Smooth muscle cell (in vitro differentiated cells): Measurements from ENCODE around the gene P4HB. TPM values are rescaled to one million over a fixed set of nuclear protein-coding genes. Genes with fewer than 3 reads are reported as not detected.

Source experiments
- DNase-seq: peaks from one replicate; lab custom pipeline; 2025; ENCODE audit not compliant: unreplicated experiment; lab: John Stamatoyannopoulos, UW
- H2AFZ ChIP-seq: fragments of 200-600 bp; sonication (generic); 2 replicates; pipeline ENCODE4 v1.6.0; 2016; ENCODE audit warnings: antibody characterized with exemption, low read depth, mild to moderate bottlenecking
- H3F3A ChIP-seq: fragments of 200-600 bp; sonication (generic); 2 replicates; pipeline ENCODE4 v1.6.0; 2017; ENCODE audit warnings: antibody characterized with exemption, low read depth
- H3K27ac ChIP-seq: fragments of 200-600 bp; sonication (generic); 2 replicates; pipeline ENCODE4 v1.5.1; 2016; ENCODE audit warnings: low read depth, mild to moderate bottlenecking
- H3K27me3 ChIP-seq: fragments of 200-600 bp; sonication (generic); 2 replicates; pipeline ENCODE4 v1.6.1; 2016; ENCODE audit warnings: low read depth, mild to moderate bottlenecking
- H3K36me3 ChIP-seq: fragments of 200-600 bp; sonication (generic); 2 replicates; pipeline ENCODE4 v1.5.1; 2016; ENCODE audit warnings: low read depth
- H3K4me1 ChIP-seq: fragments of 200-600 bp; sonication (generic); 2 replicates; pipeline ENCODE4 v1.5.1; 2016; ENCODE audit warnings: low read depth
- H3K4me2 ChIP-seq: fragments of 200-600 bp; sonication (generic); 2 replicates; pipeline ENCODE4 v1.6.0; 2016; ENCODE audit warnings: mild to moderate bottlenecking
- H3K4me3 ChIP-seq: fragments of 200-600 bp; sonication (generic); 2 replicates; pipeline ENCODE4 v1.5.1; 2016; ENCODE audit warnings: mild to moderate bottlenecking
- H3K79me2 ChIP-seq: fragments of 200-600 bp; sonication (generic); 2 replicates; pipeline ENCODE4 v1.6.0; 2016; ENCODE audit warnings: low read depth, mild to moderate bottlenecking
- H3K9ac ChIP-seq: fragments of 200-600 bp; sonication (generic); 2 replicates; pipeline ENCODE4 v1.6.0; 2016; ENCODE audit warnings: low read depth
- H3K9me3 ChIP-seq: fragments of 200-600 bp; sonication (generic); replicated peaks from 2 replicates; pipeline ENCODE4 v1.5.1; 2016; ENCODE audit warnings: low read depth
- H4K20me1 ChIP-seq: fragments of 200-600 bp; sonication (generic); 2 replicates; pipeline ENCODE4 v1.6.0; 2016; ENCODE audit warnings: low read depth
- CTCF ChIP-seq: fragments of 200-600 bp; sonication (generic); IDR thresholded peaks from 2 replicates; pipeline ENCODE4 v1.5.1; 2017; ENCODE audit warnings: borderline replicate concordance, mild to moderate bottlenecking, antibody characterized with exemption; ENCODE audit not compliant: insufficient read depth, poor library complexity, severe bottlenecking
- whole genome bisulfite sequencing: methylation state at CpG from one replicate; pipeline ENCODE4 v1.1.7; 2016; ENCODE audit warnings: low lambda C conversion rate; 5-methylcytosine and 5-hydroxymethylcytosine counted together
- polyA plus RNA-seq: library from polyadenylated mRNA; unstranded; fragments of >200 nt; fragmentation: Nextera tagmentation; extraction: Ambion mirVana; gene quantifications from 2 replicates; pipeline ENCODE4 v1.2.1, GENCODE V29; 2016
- total RNA-seq: library from RNA; depleted of rRNA; stranded (reverse); fragments of >200 nt; gene quantifications from 2 replicates; pipeline ENCODE4 v1.2.3, GENCODE V29; 2014

The P4HB gene
- total and polyA plus RNA-seq, 2 experiments from 2014 or later, result 1,526 to 1,593 TPM

DNA sequence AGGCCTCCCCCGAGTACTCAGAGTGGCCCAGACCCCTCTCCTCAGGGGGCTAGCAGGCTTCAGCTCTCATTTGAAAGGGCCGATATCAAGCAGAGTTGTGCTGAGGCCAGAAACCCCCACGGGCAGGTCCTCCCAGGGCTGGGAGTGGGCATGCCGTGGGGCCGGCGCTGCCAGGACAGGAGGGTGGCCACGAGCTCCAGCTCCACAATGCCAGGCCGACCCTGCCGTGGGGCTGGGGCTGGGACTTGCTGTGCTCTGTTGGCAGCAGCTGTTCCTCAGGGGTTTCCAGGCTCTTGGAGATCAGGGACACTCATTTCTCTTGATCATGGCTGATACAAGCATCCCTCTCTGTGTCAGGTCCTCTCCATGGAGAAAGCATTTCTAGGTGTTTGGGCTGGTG is 38.5 kb upstream of the P4HB start:
- Histone ChIP-seq H3K36me3 (no peaks in the 10 kb centered on the region), H2AFZ (no peak overlapping the region), H4K20me1 (peaks cover 28% of the 10 kb centered on the region), H3K27me3 (no peaks in the 10 kb centered on the region), H3K9me3 (no peaks in the 10 kb centered on the region), H3F3A (peaks cover 24% of the 10 kb centered on the region), H3K79me2 (peaks cover 5% of the 10 kb centered on the region), H3K9ac (no peak overlapping the region), H3K4me3 (no peak overlapping the region), H3K4me2 (no peak overlapping the region), H3K27ac (peak overlapping the region; percentile 88), H3K4me1 (peaks cover 3% of the 10 kb centered on the region)
- 94% methylated on average over 9 of the region's 9 CpGs for WGBS
- no peak for TF ChIP-seq CTCF
- DNase-seq, result no peak

- H4K20me1 ChIP-seq, result peaks cover 28% of the 10 kb centered on the region
- no peak overlapping the region for H2AFZ ChIP-seq
- H3K27ac ChIP-seq, result peak overlapping the region; percentile 88
- peaks cover 24% of the 10 kb centered on the region for H3F3A ChIP-seq
- H3K4me3 ChIP-seq, result no peak overlapping the region
- WGBS, result 72% methylated on average over 19 of the region's 19 CpGs
- no peaks in the 10 kb centered on the region for H3K9me3 ChIP-seq
- peaks cover 3% of the 10 kb centered on the region for H3K4me1 ChIP-seq
- H3K27me3 ChIP-seq, result no peaks in the 10 kb centered on the region
- TF ChIP-seq CTCF, result no peak
- H3K36me3 ChIP-seq, result no peaks in the 10 kb centered on the region
- H3K79me2 ChIP-seq, result peaks cover 11% of the 10 kb centered on the region
- H3K4me2 ChIP-seq, result no peak overlapping the region
- H3K9ac ChIP-seq, result no peak overlapping the region
- no peak for DNase-seq
Measured at GRCh38 chr17:81898029-81898866, 37.9 kb upstream of the P4HB start.

GRCh38 chr17:81895400-81895799 is 35.1 kb upstream of the P4HB start:
- Histone ChIP-seq H3K27me3 (no peaks in the 10 kb centered on the region), H3K4me1 (peaks cover 3% of the 10 kb centered on the region), H3K36me3 (no peaks in the 10 kb centered on the region), H3K4me3 (no peak overlapping the region), H3F3A (peaks cover 24% of the 10 kb centered on the region), H3K9ac (no peak overlapping the region), H3K4me2 (no peak overlapping the region), H3K9me3 (no peaks in the 10 kb centered on the region), H4K20me1 (peaks cover 30% of the 10 kb centered on the region), H3K27ac (no peak overlapping the region), H2AFZ (no peak overlapping the region), H3K79me2 (peaks cover 33% of the 10 kb centered on the region)
- TF ChIP-seq CTCF, result no peak
- WGBS, result over 99% methylated on average over 11 of the region's 11 CpGs
- DNase-seq, result no peak

DNA sequence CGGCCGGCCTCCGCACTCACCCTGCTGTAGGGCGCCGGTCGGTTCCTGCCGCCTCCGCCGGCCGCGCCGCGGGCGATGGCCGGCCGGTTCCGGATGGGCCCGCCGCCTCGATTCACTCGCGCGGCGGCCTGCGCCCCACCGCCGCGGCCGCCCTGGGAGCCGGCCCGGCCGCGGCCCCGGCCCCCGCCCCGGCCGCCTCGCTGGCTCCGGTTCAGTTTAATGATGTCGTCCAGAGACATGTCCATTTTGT is 30.9 kb upstream of the P4HB start:
- 1% methylated on average over 32 of the region's 40 CpGs for WGBS
- peak overlapping the region; percentile 97 for H3K9ac ChIP-seq
- H2AFZ ChIP-seq, result no peak overlapping the region
- no peaks in the 10 kb centered on the region for H3F3A ChIP-seq
- H3K4me2 ChIP-seq, result peak overlapping the region; percentile 99
- TF ChIP-seq CTCF, result no peak
- H3K27ac ChIP-seq, result peak overlapping the region; percentile 56
- no peaks in the 10 kb centered on the region for H3K36me3 ChIP-seq
- peaks cover 10% of the 10 kb centered on the region for H3K4me1 ChIP-seq
- H3K4me3 ChIP-seq, result peak overlapping the region; percentile 95
- DNase-seq, result no peak
- H3K79me2 ChIP-seq, result peaks cover 59% of the 10 kb centered on the region
- H4K20me1 ChIP-seq, result peaks cover 31% of the 10 kb centered on the region
- H3K9me3 ChIP-seq, result no peaks in the 10 kb centered on the region
- no peaks in the 10 kb centered on the region for H3K27me3 ChIP-seq
